Endothelial cell of umbilical vein (primary cell): Measurements from ENCODE around the gene C19orf67. TPM values are rescaled to one million over a fixed set of nuclear protein-coding genes. Genes with fewer than 3 reads are reported as not detected.

Experiments used
- BruUV-seq: library from RNA; stranded (reverse); fragments of 400-500 nt; replicated peaks from 2 replicates; lab custom pipeline; 2021; lab: Mats Ljungman, UMichigan
- CTCF ChIA-PET: fragments of 300-600, 350-600 bp; sonication (Branson Sonifier 250); formaldehyde crosslinking; loops from one replicate; lab custom pipeline; 2021; ENCODE audit warnings: antibody characterized with exemption, inconsistent platforms; lab: Charles Lee
- POLR2A ChIA-PET: fragments of 300-600, 350-600 bp; sonication (Branson Sonifier 250); formaldehyde crosslinking; loops from one replicate; lab custom pipeline; 2021; ENCODE audit warnings: antibody characterized with exemption, inconsistent platforms; lab: Charles Lee
- DNase-seq: peaks from one replicate; pipeline ENCODE4 v3.0.0-alpha.2; 2011; ENCODE audit warnings: low read depth, low spot score
- FAIRE-seq: peaks from 2 replicates; lab custom pipeline; 2011; peaks lifted over from hg19 to GRCh38; lab: Jason Lieb, UNC
- H2AFZ ChIP-seq: 2 replicates; pipeline ENCODE4 v1.6.0; 2012; ENCODE audit warnings: low read depth, low read length, control low read depth, inconsistent platforms
- H3K27ac ChIP-seq: 2 replicates; pipeline ENCODE4 v1.5.1; 2011; ENCODE audit warnings: low read depth, mild to moderate bottlenecking, control low read depth, low read length, moderate library complexity; ENCODE audit not compliant: insufficient read depth
- H3K27me3 ChIP-seq, 2 experiments: 2 replicates each; pipeline versions ENCODE4 v1.6.0 to v1.6.1; 2011; ENCODE audit warnings: low read length in 2 of 2, mixed read lengths in 1 of 2; ENCODE audit not compliant: control insufficient read depth in 2 of 2, insufficient read depth in 2 of 2
- H3K36me3 ChIP-seq, 2 experiments: 2 replicates in 1 of 2; 3 replicates in 1 of 2; pipeline ENCODE4 v1.5.1; 2011; ENCODE audit warnings: low read length in 2 of 2, mild to moderate bottlenecking in 1 of 2, moderate library complexity in 1 of 2; ENCODE audit not compliant: control insufficient read depth in 2 of 2, insufficient read depth in 2 of 2; ENCODE audit errors: extremely low read depth in 1 of 2
- H3K4me1 ChIP-seq: 3 replicates; pipeline ENCODE4 v1.5.1; 2011; ENCODE audit warnings: mild to moderate bottlenecking, low read length; ENCODE audit not compliant: control insufficient read depth, insufficient read depth; ENCODE audit errors: extremely low read depth
- H3K4me2 ChIP-seq: 2 replicates; pipeline ENCODE4 v1.6.1; 2011; ENCODE audit warnings: low read length, control low read depth, mixed read lengths; ENCODE audit not compliant: insufficient read depth
- H3K4me3 ChIP-seq, 3 experiments: fragments of 200-600 bp in 1 of 3; sonication (generic), shearing (Covaris generic) in 1 of 3; replicated peaks in 1 of 3; 2 replicates each; pipeline ENCODE4 v1.5.1; 2011 to 2016; ENCODE audit warnings: control low read depth in 3 of 3, low read length in 3 of 3, mild to moderate bottlenecking in 2 of 3, inconsistent platforms in 1 of 3, low read depth in 1 of 3, moderate library complexity in 1 of 3; ENCODE audit not compliant: insufficient read depth in 1 of 3
- H3K79me2 ChIP-seq: 2 replicates; pipeline ENCODE4 v1.6.0; 2012; ENCODE audit warnings: low read length, inconsistent platforms; ENCODE audit not compliant: control insufficient read depth, insufficient read depth
- H3K9ac ChIP-seq: replicated peaks from 2 replicates; pipeline ENCODE3; 2011; ENCODE audit warnings: low read length, control low read depth; ENCODE audit not compliant: insufficient read depth; ENCODE audit errors: extremely low read depth
- H3K9me1 ChIP-seq: replicated peaks from 3 replicates; pipeline ENCODE4 v1.6.0; 2011; ENCODE audit warnings: mild to moderate bottlenecking, low read length; ENCODE audit not compliant: control insufficient read depth, insufficient read depth; ENCODE audit errors: extremely low read depth
- H3K9me3 ChIP-seq: replicated peaks from 2 replicates; pipeline ENCODE4 v1.5.1; 2012; ENCODE audit warnings: low read length, inconsistent platforms; ENCODE audit not compliant: control insufficient read depth, insufficient read depth
- H4K20me1 ChIP-seq: replicated peaks from 2 replicates; pipeline ENCODE3; 2011; ENCODE audit warnings: mild to moderate bottlenecking, low read length; ENCODE audit not compliant: control insufficient read depth, insufficient read depth; ENCODE audit errors: extremely low read depth
- CTCF ChIP-seq, 2 donors: IDR thresholded peaks; 1 replicate in 1 of 2; 2 replicates in 1 of 2; pipeline ENCODE4 v1.5.1; 2011; ENCODE audit warnings: low read length in 2 of 2, mild to moderate bottlenecking in 2 of 2, moderate library complexity in 2 of 2, control low read depth in 1 of 2, inconsistent platforms in 1 of 2, low read depth in 1 of 2; ENCODE audit not compliant: insufficient read depth in 1 of 2; ENCODE audit errors: extremely low read depth in 1 of 2
- EZH2 ChIP-seq: IDR thresholded peaks from 2 replicates; pipeline ENCODE4 v1.6.1; 2012; ENCODE audit warnings: borderline replicate concordance, low read depth, mild to moderate bottlenecking, moderate library complexity, low read length, inconsistent platforms; ENCODE audit not compliant: severe bottlenecking
- FOS ChIP-seq: IDR thresholded peaks from 2 replicates; pipeline ENCODE4 v1.6.1; 2011; ENCODE audit warnings: mild to moderate bottlenecking, low read length, moderate library complexity, borderline replicate concordance; ENCODE audit not compliant: insufficient read depth
- GATA2 ChIP-seq: IDR thresholded peaks from 2 replicates; pipeline ENCODE4 v1.7.0; 2011; ENCODE audit warnings: low read depth, mild to moderate bottlenecking, moderate library complexity, mixed read lengths, low read length; ENCODE audit not compliant: insufficient read length, insufficient read depth
- JUN ChIP-seq: IDR thresholded peaks from 2 replicates; pipeline ENCODE4 v1.6.1; 2011; ENCODE audit warnings: borderline replicate concordance, low read depth; ENCODE audit not compliant: insufficient read length, insufficient read depth
- MYC ChIP-seq: IDR thresholded peaks from one replicate; pipeline ENCODE4 v1.6.1; 2011; ENCODE audit warnings: mild to moderate bottlenecking, low read depth, low read length
- POLR2A ChIP-seq: IDR thresholded peaks from 2 replicates; pipeline ENCODE4 v1.6.1; 2012; ENCODE audit warnings: low read depth, mild to moderate bottlenecking, control low read depth, low read length
- POLR2AphosphoS5 ChIP-seq: IDR thresholded peaks from 2 replicates; pipeline ENCODE4 v1.6.1; 2012; ENCODE audit warnings: low read depth, mild to moderate bottlenecking, control low read depth, low read length, moderate library complexity; ENCODE audit not compliant: insufficient read depth
- dilution Hi-C: fragments of 300-500 bp; cut with MboI; formaldehyde crosslinking; loops from one replicate; pipeline ENCODE4 v1.15.0; 2019; ENCODE audit warnings: low sequenced_read_pairs; ENCODE audit not compliant: extremely low pct_ligation_motif_present
- intact Hi-C: fragments of 100-400 bp; cut with micrococcal nuclease; formaldehyde crosslinking; loops from one replicate; pipeline ENCODE4 v1.10.0; 2022
- polyA plus RNA-seq, 4 experiments: library from polyadenylated mRNA; depleted of rRNA in 3 of 4; stranded (reverse) in 3 of 4; unstranded in 1 of 4; fragments of >200 nt; gene quantifications; 2 replicates each; pipeline versions ENCODE4 v1.2.1 to v1.2.3, GENCODE V29; 2011 to 2012; ENCODE audit warnings: missing spikeins in 1 of 4
- total RNA-seq: library from RNA; stranded (reverse); gene quantifications from 2 replicates; pipeline ENCODE4 v1.2.3, GENCODE V29; 2021
- TF ChIP-seq, protein P1 (sequence below): IDR thresholded peaks from 2 replicates; pipeline ENCODE4 v1.6.1; 2011; ENCODE audit not compliant: insufficient read depth, insufficient read length

The C19orf67 gene
- total and polyA plus RNA-seq, 2 donors (not counting 3 experiments of a cell fraction or from before 2014, with no cell fraction given): 0.55 TPM; not detected in 1

DNA sequence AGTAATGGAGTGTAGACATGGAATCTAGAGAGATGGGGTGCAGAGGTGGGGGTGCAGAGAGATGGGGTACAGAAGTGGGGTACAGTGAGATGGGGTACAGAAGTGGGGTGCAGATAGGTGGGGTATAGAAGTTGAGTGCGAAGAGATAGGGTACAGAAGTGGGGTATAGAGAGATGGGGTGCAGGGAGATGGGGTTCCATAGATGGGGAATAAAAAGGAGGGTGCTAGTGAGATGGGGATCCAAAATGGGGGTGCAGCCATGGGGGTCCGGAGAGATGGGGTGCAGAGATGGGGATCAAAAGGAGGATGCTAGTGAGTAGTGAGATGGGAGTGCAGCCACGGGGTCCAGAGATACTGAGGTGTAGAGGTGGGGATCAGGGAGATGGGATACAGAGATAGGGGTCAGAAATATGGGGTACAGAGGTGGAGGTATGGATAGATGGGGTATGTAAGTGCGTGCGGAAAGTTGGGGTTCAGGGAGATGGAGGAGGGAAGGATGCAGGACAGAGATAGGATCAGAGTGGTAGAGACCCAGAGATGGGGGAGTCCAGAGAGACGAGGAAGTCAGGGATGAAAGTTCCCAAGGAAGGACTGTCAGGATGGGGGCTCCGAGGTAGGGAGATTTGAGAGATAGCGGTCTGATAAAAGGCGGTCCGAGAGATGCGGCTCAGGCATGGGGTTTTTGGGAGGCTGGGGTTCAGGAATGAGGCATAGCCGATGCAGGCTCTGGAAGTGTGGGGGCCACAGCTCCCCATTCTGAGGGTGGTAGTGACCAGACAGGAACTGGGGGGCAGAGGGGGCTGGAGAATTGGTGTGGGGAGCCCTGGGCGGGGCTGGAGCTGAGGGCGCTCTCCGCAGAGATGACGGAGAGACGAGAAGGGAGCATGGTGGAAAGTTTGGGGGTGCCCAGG lies 27.1 kb downstream of the C19orf67 start:
- H3K36me3 ChIP-seq: no peaks in the 10 kb centered on the region
- H3K9ac ChIP-seq: no peak overlapping the region
- no peak overlapping the region for H3K4me3 ChIP-seq
- no peak for FAIRE-seq
- dilution Hi-C loops: no loop called here
- peaks cover 7 to 8% of the 10 kb centered on the region in 2 experiments for H3K27me3 ChIP-seq
- H3K4me2 ChIP-seq: peak overlapping the region; percentile 8
- no peaks in the 10 kb centered on the region for H3K79me2 ChIP-seq
- ChIA-PET CTCF (interaction anchor here (0.6 to 4.6 kb wide), 36 partner anchors 8 to 534 kb away, joined by 3 to 58 read pairs (median 6); partner anchors contain the start of genes ASF1B, MISP3 and NANOS3), POLR2A (interaction anchor here (0.6 kb wide), 1 partner anchor 1052 kb away, joined by 3 read pairs; no protein-coding TSS in a partner anchor)
- BruUV-seq: no TSS peak
- no peaks in the 10 kb centered on the region for H3K9me1 ChIP-seq
- intact Hi-C loops: loop anchor here (5.0 kb wide), 1 partner anchor 176 kb away; no protein-coding TSS in a partner anchor
- TF ChIP-seq GATA2: no peak
- no peak for TF ChIP-seq MYC
- TF ChIP-seq CTCF (IDR thresholded peaks at IDR 0.05; ENCODE audit: extremely low read depth in 1 of 2, insufficient read depth in 1 of 2, low read depth in 1 of 2, low read length in 2 of 2): no peak
- no peak for TF ChIP-seq POLR2A
- no peak for TF ChIP-seq POLR2AphosphoS5
- no peak for TF ChIP-seq FOS
- TF ChIP-seq JUN: no peak
- no peak for TF ChIP-seq EZH2
- TF ChIP-seq, protein P1, sequence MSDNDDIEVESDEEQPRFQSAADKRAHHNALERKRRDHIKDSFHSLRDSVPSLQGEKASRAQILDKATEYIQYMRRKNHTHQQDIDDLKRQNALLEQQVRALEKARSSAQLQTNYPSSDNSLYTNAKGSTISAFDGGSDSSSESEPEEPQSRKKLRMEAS: no peak
- no peaks in the 10 kb centered on the region for H3K9me3 ChIP-seq
- DNase-seq: no peak
- H4K20me1 ChIP-seq: no peaks in the 10 kb centered on the region
- H3K27ac ChIP-seq: no peak overlapping the region
- no peak overlapping the region for H2AFZ ChIP-seq
- H3K4me1 ChIP-seq: no peaks in the 10 kb centered on the region
